A673 (cell line): ENCODE measurements around the gene MAEL. TPM values are rescaled to one million over a fixed set of nuclear protein-coding genes. Genes with fewer than 3 reads are reported as not detected.

Source experiments
- BruUV-seq: library from RNA; stranded (reverse); fragments of 400-500 nt; replicated peaks from 2 replicates; lab custom pipeline; 2021; lab: Mats Ljungman, UMichigan
- CTCF ChIA-PET: fragments of 300-600 bp; sonication (Branson Sonifier 250); formaldehyde crosslinking; loops from one replicate; lab custom pipeline; 2022; ENCODE audit warnings: antibody characterized with exemption; lab: Charles Lee
- POLR2A ChIA-PET: fragments of 300-600 bp; sonication (Branson Sonifier 250); formaldehyde crosslinking; loops from one replicate; lab custom pipeline; 2022; ENCODE audit warnings: antibody characterized with exemption; ENCODE audit not compliant: low non-redundant PET; lab: Charles Lee
- DNase-seq: peaks from one replicate; pipeline ENCODE4 v3.0.0-alpha.2; 2015; ENCODE audit warnings: low spot score
- H3K27ac ChIP-seq: fragments of 200-600 bp; sonication (generic); 2 replicates; pipeline ENCODE4 v1.5.1; 2016; ENCODE audit warnings: mixed run types, low read depth, mild to moderate bottlenecking, mixed read lengths, antibody characterized with exemption, low read length; ENCODE audit not compliant: poor library complexity, severe bottlenecking
- H3K27me3 ChIP-seq: fragments of 200-600 bp; sonication (generic); replicated peaks from 2 replicates; pipeline ENCODE4 v1.6.1; 2017; ENCODE audit warnings: mixed run types, low read depth, mild to moderate bottlenecking, mixed read lengths, antibody characterized with exemption, low read length; ENCODE audit not compliant: insufficient read depth, poor library complexity
- H3K36me3 ChIP-seq: fragments of 200-600 bp; sonication (generic); 2 replicates; pipeline ENCODE4 v1.6.1; 2016; ENCODE audit warnings: mixed run types, mild to moderate bottlenecking, mixed read lengths, antibody characterized with exemption, low read length; ENCODE audit not compliant: insufficient read depth, poor library complexity, severe bottlenecking
- H3K4me1 ChIP-seq: fragments of 200-600 bp; sonication (generic); 2 replicates; pipeline ENCODE4 v1.6.1; 2017; ENCODE audit warnings: mixed run types, mild to moderate bottlenecking, mixed read lengths, antibody characterized with exemption, low read length; ENCODE audit not compliant: insufficient read depth, poor library complexity, severe bottlenecking
- H3K4me3 ChIP-seq: fragments of 200-600 bp; sonication (generic); 2 replicates; pipeline ENCODE4 v1.5.1; 2016; ENCODE audit warnings: low read depth, mixed run types, mild to moderate bottlenecking, mixed read lengths, low read length; ENCODE audit not compliant: poor library complexity, severe bottlenecking
- H3K9me3 ChIP-seq: fragments of 200-600 bp; sonication (generic); 2 replicates; pipeline ENCODE4 v1.6.1; 2016; ENCODE audit warnings: mixed run types, low read depth, mild to moderate bottlenecking, mixed read lengths, antibody characterized with exemption, low read length; ENCODE audit not compliant: poor library complexity, severe bottlenecking
- CTCF ChIP-seq: fragments of 300-800, 200-600 bp; sonication (generic); conservative IDR thresholded peaks from 2 replicates; pipeline ENCODE4 v1.5.1; 2017; ENCODE audit warnings: low read depth, mild to moderate bottlenecking, antibody characterized with exemption, low read length, moderate library complexity, mixed read lengths
- EZH2 ChIP-seq: fragments of 200-600 bp; sonication (generic); IDR thresholded peaks from 2 replicates; pipeline ENCODE4 v1.6.1; 2017; ENCODE audit warnings: borderline replicate concordance, low read depth, mild to moderate bottlenecking, mixed read lengths, antibody characterized with exemption, low read length; ENCODE audit not compliant: poor library complexity, severe bottlenecking
- intact Hi-C: fragments of 100-400 bp; cut with micrococcal nuclease; formaldehyde crosslinking; loops from one replicate; pipeline ENCODE4 v1.10.0; 2022; ENCODE audit not compliant: unreplicated experiment
- total RNA-seq: library from RNA; stranded (reverse); gene quantifications from 2 replicates; pipeline ENCODE4 v1.2.3, GENCODE V29; 2021

Gene MAEL
- total RNA-seq, 1 experiment from 2014 or later = not detected

- Histone ChIP-seq H3K27ac (no peak overlapping the region), H3K4me3 (no peak overlapping the region), H3K27me3 (peaks cover 96% of the 10 kb centered on the region), H3K4me1 (no peaks in the 10 kb centered on the region), H3K9me3 (no peaks in the 10 kb centered on the region), H3K36me3 (no peaks in the 10 kb centered on the region)
- intact Hi-C loops = loop anchor here (5.0 kb wide), 1 partner anchor 61 kb away; no protein-coding TSS in a partner anchor
- no TSS peak for BruUV-seq
- ChIA-PET CTCF (no interaction called here), POLR2A (no interaction called here)
- no peak for TF ChIP-seq CTCF
- no peak for TF ChIP-seq EZH2
- no peak for DNase-seq
These were observed 11.1 kb upstream of the MAEL start for GRCh38 chr1:166977951-166978350.

- H3K27ac ChIP-seq = no peak overlapping the region
- POLR2A ChIA-PET = no interaction called here
- CTCF ChIA-PET = no interaction called here
- no peaks in the 10 kb centered on the region for H3K36me3 ChIP-seq
- TF ChIP-seq CTCF (no peak), EZH2 (no peak)
- no peaks in the 10 kb centered on the region for H3K9me3 ChIP-seq
- no peak overlapping the region for H3K4me3 ChIP-seq
- intact Hi-C loops = loop anchor here (5.0 kb wide), 1 partner anchor 62 kb away; no protein-coding TSS in a partner anchor
- no peak for DNase-seq
- no TSS peak for BruUV-seq
- no peaks in the 10 kb centered on the region for H3K4me1 ChIP-seq
- H3K27me3 ChIP-seq = peaks cover 96% of the 10 kb centered on the region
These were observed 10.3 kb upstream of the MAEL start for GRCh38 chr1:166978821-166979220.

- Histone ChIP-seq H3K36me3 (no peaks in the 10 kb centered on the region), H3K9me3 (no peaks in the 10 kb centered on the region), H3K27ac (no peak overlapping the region), H3K4me1 (no peaks in the 10 kb centered on the region), H3K4me3 (no peak overlapping the region), H3K27me3 (peaks cover 96% of the 10 kb centered on the region)
- BruUV-seq = no TSS peak
- POLR2A ChIA-PET = no interaction called here
- DNase-seq = no peak
- TF ChIP-seq EZH2 = no peak
- TF ChIP-seq CTCF = no peak
- CTCF ChIA-PET = no interaction called here
- intact Hi-C loops = no loop called here
These were observed 8.7 kb upstream of the MAEL start for GRCh38 chr1:166980383-166980782.
